ENCODE results near the gene AQP3.
"Not testable (repeated sequence)": the region's sequence is repeated elsewhere in the genome, so short reads cannot be mapped to it uniquely, and the experiment has no call there.

AQP3 gene

GRCh38 chr9:33414889-33415500, 32.4 kb downstream of the AQP3 start:
- DNase-seq (ENCODE audit: low read depth in 2 of 2): no peak

GRCh38 chr9:33414268-33414667, 33.1 kb downstream of the AQP3 start:
- no peak for DNase-seq (ENCODE audit: low read depth in 2 of 2)

- DNase-seq (ENCODE audit: low read depth in 2 of 2): no peak
Observed at GRCh38 chr9:33408087-33408486, 39.3 kb downstream of the AQP3 start.

- no peak for DNase-seq (ENCODE audit: low read depth in 2 of 2)
Observed at GRCh38 chr9:33407061-33407460, 40.3 kb downstream of the AQP3 start.

- no peak for DNase-seq (ENCODE audit: low read depth in 2 of 2)
Observed at GRCh38 chr9:33404788-33405362, 42.5 kb downstream of the AQP3 start.

GRCh38 chr9:33403941-33404787, 43.2 kb downstream of the AQP3 start:
- DNase-seq (ENCODE audit: low read depth in 2 of 2): no peak

GRCh38 chr9:33402371-33402770, 45.0 kb downstream of the AQP3 start, which contains the start of gene AQP7:
AQP7 (minus strand) TSS chr9:33402568; CDS start chr9:33401262, 1,306 bp downstream.
- not testable (repeated sequence) for DNase-seq (ENCODE audit: low read depth in 2 of 2)

- DNase-seq (ENCODE audit: low read depth in 2 of 2): not testable (repeated sequence)
Observed at GRCh38 chr9:33401809-33402208, 45.6 kb downstream of the AQP3 start.

GRCh38 chr9:33399047-33399446, 48.3 kb downstream of the AQP3 start:
- DNase-seq (ENCODE audit: low read depth in 2 of 2): not testable (repeated sequence)

GRCh38 chr9:33397801-33398200, 49.6 kb downstream of the AQP3 start:
- DNase-seq (ENCODE audit: low read depth in 2 of 2): not testable (repeated sequence)

- DNase-seq (ENCODE audit: low read depth in 2 of 2): not testable (repeated sequence)
Observed at GRCh38 chr9:33395159-33395879, 52.1 kb downstream of the AQP3 start.

- DNase-seq (ENCODE audit: low read depth in 2 of 2): not testable (repeated sequence)
Observed at GRCh38 chr9:33393986-33394385, 53.4 kb downstream of the AQP3 start.

- no peak for DNase-seq (ENCODE audit: low read depth in 2 of 2)
Observed at GRCh38 chr9:33393581-33393980, 53.8 kb downstream of the AQP3 start.

- not testable (repeated sequence) for DNase-seq (ENCODE audit: low read depth in 2 of 2)
Observed at GRCh38 chr9:33392591-33393021, 54.8 kb downstream of the AQP3 start.
